HUES64 (cell line): ENCODE results near the gene GRP.
A peak's percentile ranks its signal among the peaks of the same experiment; 100 is the strongest.

ENCODE experiments used
- H3K27ac ChIP-seq: 2 replicates; pipeline ENCODE4 v1.7.0; 2013; ENCODE audit warnings: low read depth, low read length, inconsistent platforms
- H3K27me3 ChIP-seq: 2 replicates; pipeline ENCODE4 v1.6.1; 2013; ENCODE audit warnings: mild to moderate bottlenecking, low read length; ENCODE audit not compliant: insufficient read depth
- H3K36me3 ChIP-seq: 2 replicates; pipeline ENCODE4 v1.6.1; 2013; ENCODE audit warnings: mild to moderate bottlenecking, low read length; ENCODE audit not compliant: insufficient read depth
- H3K4me1 ChIP-seq: 2 replicates; pipeline ENCODE4 v1.6.1; 2013; ENCODE audit warnings: mild to moderate bottlenecking, low read length, moderate library complexity; ENCODE audit not compliant: insufficient read depth
- H3K4me3 ChIP-seq: 2 replicates; pipeline ENCODE4 v1.5.1; 2013; ENCODE audit warnings: mild to moderate bottlenecking, low read length, moderate library complexity
- H3K9ac ChIP-seq: 2 replicates; pipeline ENCODE4 v1.6.1; 2013; ENCODE audit warnings: mild to moderate bottlenecking, low read depth, low read length
- H3K9me3 ChIP-seq: 2 replicates; pipeline ENCODE4 v1.6.1; 2013; ENCODE audit warnings: low read depth, low read length; ENCODE audit not compliant: insufficient read depth
- WGBS: fragments of 150-250, 120-280 bp; methylation state at CpG from one replicate; pipeline ENCODE4 v1.1.7; 2013; ENCODE audit warnings: missing lambda C conversion rate; 5-methylcytosine and 5-hydroxymethylcytosine counted together

Gene GRP

DNA sequence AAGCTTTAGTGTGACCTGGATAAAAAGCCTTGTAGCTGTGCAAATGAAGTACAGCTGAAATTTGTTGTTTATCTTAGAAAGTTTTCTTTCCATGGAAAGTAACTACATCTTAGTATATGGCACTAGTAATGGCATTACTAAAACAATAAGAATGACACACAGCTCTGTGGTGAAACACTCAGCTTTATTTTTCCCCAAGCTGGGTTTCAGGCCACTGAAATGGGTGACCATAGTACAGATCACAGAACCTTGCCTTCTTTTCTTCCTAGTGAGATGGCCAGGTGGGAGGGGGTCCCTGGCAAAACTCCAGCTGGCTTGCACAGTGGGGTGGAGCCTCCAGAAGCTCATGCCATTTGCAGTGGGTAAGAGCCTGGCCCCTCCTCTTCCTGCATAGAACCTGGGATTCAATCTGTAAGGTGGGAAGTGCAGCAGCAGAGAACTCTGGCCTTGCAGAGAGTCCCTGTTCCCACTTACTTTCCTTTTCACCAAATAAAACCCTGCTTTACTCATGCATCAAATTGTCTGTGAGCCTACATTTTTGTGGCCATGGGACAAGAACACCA, 17.6 kb upstream of the GRP start:
- no peak overlapping the region for H3K4me3 ChIP-seq

DNA sequence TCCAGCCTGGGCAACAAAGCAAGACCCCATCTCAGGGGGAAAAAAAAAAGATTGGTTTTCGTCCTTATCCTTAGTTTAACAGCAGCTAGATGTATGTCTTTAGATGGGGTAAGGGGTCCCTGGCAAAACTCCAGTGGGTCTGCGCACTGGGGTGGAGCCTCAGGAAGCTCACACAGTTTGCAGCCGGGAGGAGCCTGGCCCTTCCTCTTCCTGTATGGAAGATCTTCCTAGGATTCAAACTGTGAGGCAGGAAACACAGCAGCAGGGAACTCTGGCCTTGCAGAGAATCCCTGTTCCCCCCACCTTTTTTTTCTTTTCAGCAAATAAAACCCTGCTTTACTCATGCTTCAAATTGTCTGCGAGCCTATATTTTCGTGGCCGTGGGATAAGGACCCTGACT, 12.5 kb upstream of the GRP start:
- H3K27me3 ChIP-seq, result 0 out of 2 replicates have a peak, but pooled peaks cover 3% of the 10 kb centered on the region
- H3K4me1 ChIP-seq, result 0 out of 2 replicates have a peak, but pooled peaks cover 3% of the 10 kb centered on the region
- no peak overlapping the region for H3K4me3 ChIP-seq
- WGBS, result 86% methylated on average over 6 of the region's 6 CpGs
- no peaks in the 10 kb centered on the region for H3K36me3 ChIP-seq
- no peaks in the 10 kb centered on the region for H3K9me3 ChIP-seq
- no peak overlapping the region for H3K27ac ChIP-seq
- H3K9ac ChIP-seq, result no peak overlapping the region

More for the DNA sequence above, 17.6 kb upstream of the GRP start:
- H3K9me3 ChIP-seq, result no peaks in the 10 kb centered on the region
- no peaks in the 10 kb centered on the region for H3K4me1 ChIP-seq
- H3K27me3 ChIP-seq, result 0 out of 2 replicates have a peak, but pooled peaks cover 2% of the 10 kb centered on the region
- no peak overlapping the region for H3K9ac ChIP-seq
- H3K36me3 ChIP-seq, result no peaks in the 10 kb centered on the region
- no peak overlapping the region for H3K27ac ChIP-seq

DNA sequence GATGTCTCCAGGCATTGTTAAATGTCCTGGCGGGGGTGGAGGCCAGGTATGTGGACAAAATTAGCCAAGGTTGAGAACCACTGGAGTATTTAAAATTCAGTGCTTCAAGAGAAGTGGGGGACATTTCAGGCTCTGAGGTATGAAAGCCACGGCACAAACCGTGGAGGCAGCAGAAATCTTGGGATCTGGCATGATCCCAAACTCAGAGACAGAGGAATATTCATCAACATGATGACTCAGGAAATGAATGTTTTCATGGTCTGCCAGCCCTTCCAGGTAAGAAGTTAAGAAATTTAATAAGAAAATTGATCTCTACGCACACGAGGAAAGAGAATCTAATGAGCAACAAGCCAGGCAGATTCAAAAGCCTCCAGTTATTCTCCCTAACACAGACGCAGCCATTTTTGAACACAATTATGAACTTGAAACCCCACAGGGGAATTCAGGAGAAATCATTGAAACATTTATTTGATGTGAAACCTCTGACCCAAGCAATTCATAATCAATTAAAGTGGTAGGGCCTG, 11.3 kb upstream of the GRP start:
- no peak overlapping the region for H3K9ac ChIP-seq

DNA sequence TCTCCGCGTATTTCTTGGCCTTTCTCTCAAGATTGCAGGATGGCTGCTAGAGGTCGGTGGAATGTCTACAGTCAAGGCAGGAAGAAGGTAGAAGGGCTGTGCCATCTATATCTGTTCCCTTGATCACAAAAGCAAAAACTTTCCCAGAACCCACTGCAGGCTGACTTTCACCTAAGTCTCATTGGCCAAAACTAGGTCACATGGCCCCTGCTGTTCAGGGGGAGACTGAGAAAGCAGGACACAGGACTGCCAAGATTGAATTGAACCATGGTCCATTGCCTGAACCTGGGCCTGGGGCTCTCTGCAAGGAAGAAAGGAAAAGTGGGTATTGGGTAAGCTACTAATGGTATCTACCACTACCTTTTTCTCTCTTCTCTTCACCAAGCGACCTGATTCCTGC, 9.7 kb upstream of the GRP start:
- Histone ChIP-seq H3K9ac (no peak overlapping the region), H3K4me3 (no peak overlapping the region), H3K9me3 (no peaks in the 10 kb centered on the region), H3K4me1 (0 out of 2 replicates have a peak, but pooled peaks cover 3% of the 10 kb centered on the region), H3K27me3 (peaks cover 14% of the 10 kb centered on the region; the same call in 1 of the 2 replicates), H3K36me3 (no peaks in the 10 kb centered on the region), H3K27ac (no peak overlapping the region)
- 72% methylated on average over 4 of the region's 4 CpGs for WGBS

More for the DNA sequence above, 11.3 kb upstream of the GRP start:
- Histone ChIP-seq H3K4me3 (no peak overlapping the region), H3K27me3 (peaks cover 3% of the 10 kb centered on the region; the same call in 1 of the 2 replicates), H3K36me3 (no peaks in the 10 kb centered on the region), H3K27ac (no peak overlapping the region), H3K9me3 (no peaks in the 10 kb centered on the region), H3K4me1 (0 out of 2 replicates have a peak, but pooled peaks cover 3% of the 10 kb centered on the region)
- 80% methylated on average over 6 of the region's 6 CpGs for WGBS

DNA sequence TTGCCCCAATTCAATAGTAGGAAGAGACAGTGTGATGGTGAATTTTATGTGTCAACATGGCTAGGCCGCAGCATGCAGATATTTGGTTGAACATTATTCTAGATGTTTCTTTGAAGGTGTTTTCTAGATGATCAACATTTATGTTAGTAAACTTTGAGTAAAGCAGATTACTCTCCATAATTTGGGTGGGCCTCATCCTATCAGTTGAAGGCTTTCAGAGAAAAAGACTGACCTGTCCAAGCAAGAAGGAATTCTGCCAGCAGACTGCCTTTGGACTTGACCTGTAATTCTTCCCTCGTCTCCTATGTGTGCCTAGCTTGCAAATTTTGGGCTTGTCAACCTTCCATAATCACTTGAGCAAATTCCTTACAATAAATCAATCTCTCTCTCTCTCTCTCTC, 8.3 kb upstream of the GRP start:
- WGBS, result 93% methylated on average over 2 of the region's 2 CpGs
- H3K9me3 ChIP-seq, result no peaks in the 10 kb centered on the region
- no peak overlapping the region for H3K27ac ChIP-seq
- H3K36me3 ChIP-seq, result no peaks in the 10 kb centered on the region
- H3K4me1 ChIP-seq, result 0 out of 2 replicates have a peak, but pooled peaks cover 3% of the 10 kb centered on the region
- H3K27me3 ChIP-seq, result peaks cover 27% of the 10 kb centered on the region
- H3K9ac ChIP-seq, result no peak overlapping the region
- H3K4me3 ChIP-seq, result no peak overlapping the region

DNA sequence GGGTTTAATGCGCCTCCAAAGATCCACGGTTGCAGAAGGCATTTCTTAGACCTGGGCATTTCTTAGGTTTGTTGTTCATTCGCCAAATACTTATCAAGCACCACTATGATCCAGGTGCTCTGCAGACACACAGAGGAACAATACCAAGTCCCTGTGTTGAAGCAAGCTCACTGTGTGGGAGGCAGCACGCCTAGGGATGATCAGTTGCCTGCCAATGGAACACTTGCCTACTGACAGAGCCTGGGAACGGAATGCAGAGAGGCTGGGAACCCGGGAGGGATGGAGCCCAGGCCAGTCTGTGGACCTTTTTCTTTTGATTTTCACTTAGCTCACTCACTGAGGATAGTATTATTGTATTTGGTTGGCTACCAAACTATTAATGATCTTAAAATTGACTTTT, 1.9 kb upstream of the GRP start:
- Histone ChIP-seq H3K9ac (no peak overlapping the region), H3K36me3 (no peaks in the 10 kb centered on the region), H3K4me3 (no peak overlapping the region), H3K27me3 (peaks cover 87% of the 10 kb centered on the region), H3K9me3 (no peaks in the 10 kb centered on the region), H3K27ac (no peak overlapping the region), H3K4me1 (peaks cover 5% of the 10 kb centered on the region; the same call in 1 of the 2 replicates)
- 77% methylated on average over 6 of the region's 6 CpGs for WGBS

DNA sequence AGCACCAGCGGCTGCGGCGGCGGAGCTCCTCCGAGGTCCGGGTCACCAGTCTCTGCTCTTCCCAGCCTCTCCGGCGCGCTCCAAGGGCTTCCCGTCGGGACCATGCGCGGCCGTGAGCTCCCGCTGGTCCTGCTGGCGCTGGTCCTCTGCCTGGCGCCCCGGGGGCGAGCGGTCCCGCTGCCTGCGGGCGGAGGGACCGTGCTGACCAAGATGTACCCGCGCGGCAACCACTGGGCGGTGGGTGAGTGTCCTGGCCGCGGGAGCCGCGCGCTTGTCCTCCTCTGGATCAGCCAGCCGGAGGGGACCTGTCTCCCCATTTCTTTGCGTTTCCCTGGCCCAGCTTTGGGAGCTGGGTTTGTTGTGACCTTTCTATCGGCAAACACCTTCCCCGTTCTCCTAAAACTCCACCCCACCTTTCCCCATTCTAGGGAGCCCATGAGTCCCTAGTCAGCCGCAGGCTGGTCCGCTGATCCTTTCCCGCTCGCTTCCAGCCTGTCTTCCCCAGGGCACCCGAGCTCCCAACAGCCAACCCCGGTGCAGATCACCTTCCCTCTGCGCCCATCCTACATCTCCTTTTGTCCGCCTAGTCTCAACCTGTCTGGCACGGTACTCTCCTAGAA, 316 bp downstream of the GRP start:
- peaks cover 5% of the 10 kb centered on the region; the same call in 1 of the 2 replicates for H3K4me1 ChIP-seq
- peaks cover 100% of the 10 kb centered on the region for H3K27me3 ChIP-seq
- H3K9me3 ChIP-seq, result no peaks in the 10 kb centered on the region
- no peaks in the 10 kb centered on the region for H3K36me3 ChIP-seq
- H3K9ac ChIP-seq, result no peak overlapping the region
- WGBS, result under 1% methylated on average over 46 of the region's 46 CpGs
- peak overlapping the region; percentile 54 for H3K4me3 ChIP-seq
- H3K27ac ChIP-seq, result no peak overlapping the region

DNA sequence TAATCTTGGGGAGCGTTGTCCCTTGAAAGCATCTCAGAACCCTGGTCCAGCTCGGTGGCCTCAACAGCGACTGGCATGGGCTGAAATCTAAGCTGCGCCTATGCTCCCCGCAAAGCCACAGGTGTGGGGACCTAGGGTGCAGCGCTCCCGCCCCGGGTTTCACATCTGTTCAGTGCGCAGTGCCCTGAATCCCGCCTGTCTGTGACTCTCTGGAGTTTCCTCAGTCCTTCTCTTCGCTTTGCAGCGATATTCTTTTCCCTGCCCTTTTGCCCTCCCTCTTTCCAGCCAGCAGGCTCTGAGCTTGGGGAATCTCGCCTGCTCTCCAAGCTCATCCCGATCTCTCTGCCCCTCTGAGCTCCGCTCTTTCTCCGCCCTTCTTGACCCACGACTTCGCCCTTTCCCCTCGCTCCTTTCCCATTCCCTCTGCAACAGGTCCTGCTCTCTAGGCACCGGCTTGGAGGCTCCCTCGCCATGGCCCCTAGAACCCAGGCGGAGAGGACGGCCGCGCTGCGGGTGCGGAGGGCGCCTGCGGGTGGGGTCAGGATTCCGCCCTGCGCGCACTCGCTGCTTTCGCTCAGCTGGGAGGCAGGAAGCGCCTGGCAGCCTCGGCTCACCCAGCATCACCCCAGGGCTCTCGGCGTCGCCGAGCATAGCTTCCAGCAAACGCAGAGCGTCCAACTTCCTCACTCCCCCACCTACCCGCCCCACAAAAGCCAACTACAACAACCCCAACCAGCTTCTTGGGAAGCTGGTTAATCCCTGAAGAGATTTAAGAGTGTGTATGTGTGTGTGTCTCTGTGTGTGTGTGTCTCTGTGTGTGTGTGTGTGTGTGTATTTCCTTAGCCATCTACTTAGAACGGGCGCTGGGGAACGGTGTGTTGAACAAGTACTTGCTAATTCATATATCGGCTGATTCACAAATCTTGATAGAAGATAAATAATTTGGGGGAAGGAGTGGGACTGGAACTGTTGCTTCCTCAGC, 1.1 kb downstream of the GRP start:
- peaks cover 5% of the 10 kb centered on the region; the same call in 1 of the 2 replicates for H3K4me1 ChIP-seq
- no peak overlapping the region for H3K27ac ChIP-seq
- 4% methylated on average over 47 of the region's 47 CpGs for WGBS
- H3K27me3 ChIP-seq, result peaks cover 100% of the 10 kb centered on the region
- peak overlapping the region; percentile 54 for H3K4me3 ChIP-seq
- no peaks in the 10 kb centered on the region for H3K36me3 ChIP-seq
- no peak overlapping the region for H3K9ac ChIP-seq
- no peaks in the 10 kb centered on the region for H3K9me3 ChIP-seq

DNA sequence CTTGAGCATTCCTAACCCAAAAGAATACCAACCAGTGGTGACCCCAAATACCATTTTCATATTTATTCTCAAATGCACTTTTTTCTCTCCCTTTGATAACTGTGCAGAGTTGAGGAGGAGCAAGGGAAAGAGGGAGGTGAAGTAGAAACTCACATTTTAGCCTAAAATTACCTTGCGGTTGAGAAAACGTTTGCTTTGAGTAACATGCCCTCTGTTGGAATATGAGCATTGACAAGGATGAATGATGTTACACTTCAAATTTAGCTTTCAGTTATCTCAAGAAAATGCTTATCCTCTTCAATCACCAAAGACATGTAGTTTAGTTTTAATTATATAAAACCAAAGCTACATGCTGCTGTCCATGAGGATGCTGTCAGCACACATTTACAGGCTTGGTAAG, 2.4 kb downstream of the GRP start:
- no peaks in the 10 kb centered on the region for H3K9me3 ChIP-seq
- no peaks in the 10 kb centered on the region for H3K36me3 ChIP-seq
- 75% methylated on average over 2 of the region's 2 CpGs for WGBS
- no peak overlapping the region for H3K9ac ChIP-seq
- H3K27ac ChIP-seq, result no peak overlapping the region
- H3K27me3 ChIP-seq, result peaks cover 100% of the 10 kb centered on the region
- no peak overlapping the region for H3K4me3 ChIP-seq
- peaks cover 5% of the 10 kb centered on the region; the same call in 1 of the 2 replicates for H3K4me1 ChIP-seq

DNA sequence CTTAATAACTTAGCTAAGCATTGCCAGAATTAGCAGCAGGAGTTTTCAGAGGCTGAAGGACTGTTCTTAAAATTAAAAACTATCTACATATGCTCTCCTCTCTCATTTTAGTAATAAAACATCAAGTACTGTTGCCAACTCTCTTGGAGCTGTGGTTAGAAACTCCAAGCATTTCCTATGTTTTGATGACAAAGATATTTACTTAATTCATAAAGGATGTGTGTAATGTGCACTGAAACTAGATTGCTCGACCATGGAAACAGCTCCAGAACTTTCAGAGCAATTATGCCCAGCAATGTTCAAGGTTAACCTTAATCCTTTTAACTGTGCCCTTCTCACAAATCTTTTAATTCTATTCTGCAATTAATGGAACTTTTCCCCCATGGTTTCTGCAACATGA, 8.4 kb downstream of the GRP start:
- no peak overlapping the region for H3K27ac ChIP-seq
- no peak overlapping the region for H3K9ac ChIP-seq
- no peaks in the 10 kb centered on the region for H3K36me3 ChIP-seq
- WGBS, result 85% methylated on average over 1 of the region's 1 CpG
- H3K4me3 ChIP-seq, result no peak overlapping the region
- H3K4me1 ChIP-seq, result no peaks in the 10 kb centered on the region
- H3K27me3 ChIP-seq, result peaks cover 70% of the 10 kb centered on the region
- H3K9me3 ChIP-seq, result 0 out of 2 replicates have a peak, but pooled peaks cover 2% of the 10 kb centered on the region
